Common myeloid progenitor, CD34-positive (primary cell): ENCODE data around the gene PTGIS.

ENCODE experiments used
- CTCF ChIA-PET: fragments of 350-600 bp; sonication (Branson Sonifier 250); formaldehyde crosslinking; loops from one replicate; lab custom pipeline; 2021; ENCODE audit warnings: antibody characterized with exemption; lab: Charles Lee
- POLR2A ChIA-PET: fragments of 350-600 bp; sonication (Branson Sonifier 250); formaldehyde crosslinking; loops from one replicate; lab custom pipeline; 2021; ENCODE audit warnings: antibody characterized with exemption; lab: Charles Lee
- DNase-seq, 3 donors: peaks; one replicate each; pipeline versions ENCODE4 v3.0.0 to v3.0.0-alpha.2; 2013
- H3K27ac ChIP-seq, 2 experiments: 1 replicate in 1 of 2; 2 replicates in 1 of 2; pipeline ENCODE4 v1.7.0; 2013; ENCODE audit warnings: inconsistent platforms in 2 of 2, low read length in 2 of 2, mild to moderate bottlenecking in 2 of 2, low read depth in 1 of 2, moderate library complexity in 1 of 2; ENCODE audit not compliant: severe bottlenecking in 2 of 2, insufficient read depth in 1 of 2, poor library complexity in 1 of 2
- H3K27me3 ChIP-seq, 5 experiments: replicated peaks in 2 of 5; 1 replicate in 3 of 5; 2 replicates in 2 of 5; pipeline versions ENCODE4 v1.6.1 to v1.7.0; 2013; ENCODE audit warnings: low read length in 4 of 5, mild to moderate bottlenecking in 2 of 5, moderate library complexity in 2 of 5, inconsistent platforms in 1 of 5; ENCODE audit not compliant: insufficient read depth in 5 of 5, control insufficient read depth in 4 of 5
- H3K36me3 ChIP-seq, 4 experiments: 1 replicate in 2 of 4; 2 replicates in 2 of 4; pipeline versions ENCODE4 v1.6.1 to v1.7.0; 2013; ENCODE audit warnings: low read length in 3 of 4, control low read depth in 1 of 4, mild to moderate bottlenecking in 1 of 4; ENCODE audit not compliant: control insufficient read depth in 4 of 4, insufficient read depth in 4 of 4
- H3K4me1 ChIP-seq, 4 experiments: 1 replicate in 3 of 4; 2 replicates in 1 of 4; pipeline versions ENCODE4 v1.6.1 to v1.7.1; 2013; ENCODE audit warnings: low read length in 3 of 4, mild to moderate bottlenecking in 3 of 4, control low read depth in 1 of 4, inconsistent platforms in 1 of 4, moderate library complexity in 1 of 4; ENCODE audit not compliant: control insufficient read depth in 4 of 4, insufficient read depth in 4 of 4; ENCODE audit errors: control extremely low read depth in 1 of 4
- H3K4me3 ChIP-seq, 7 experiments: 1 replicate in 4 of 7; 2 replicates in 3 of 7; pipeline versions ENCODE4 v1.5.1 to v1.7.0; 2013; ENCODE audit warnings: mild to moderate bottlenecking in 7 of 7, low read length in 6 of 7, moderate library complexity in 6 of 7, inconsistent platforms in 2 of 7, low read depth in 2 of 7, control low read depth in 1 of 7; ENCODE audit not compliant: insufficient read depth in 4 of 7, control insufficient read depth in 1 of 7; ENCODE audit errors: extremely low read depth in 1 of 7
- H3K9me3 ChIP-seq, 5 experiments: 1 replicate in 4 of 5; 2 replicates in 1 of 5; pipeline versions ENCODE4 v1.6.1 to v1.7.1; 2013; ENCODE audit warnings: low read length in 4 of 5, mild to moderate bottlenecking in 2 of 5, inconsistent platforms in 1 of 5, low read depth in 1 of 5, moderate library complexity in 1 of 5; ENCODE audit not compliant: control insufficient read depth in 4 of 5, insufficient read depth in 2 of 5; ENCODE audit errors: control extremely low read depth in 1 of 5
- WGBS: methylation state at CpG from one replicate; pipeline ENCODE4 v1.1.5; 2013; ENCODE audit not compliant: insufficient coverage; 5-methylcytosine and 5-hydroxymethylcytosine counted together

Gene PTGIS

DNA sequence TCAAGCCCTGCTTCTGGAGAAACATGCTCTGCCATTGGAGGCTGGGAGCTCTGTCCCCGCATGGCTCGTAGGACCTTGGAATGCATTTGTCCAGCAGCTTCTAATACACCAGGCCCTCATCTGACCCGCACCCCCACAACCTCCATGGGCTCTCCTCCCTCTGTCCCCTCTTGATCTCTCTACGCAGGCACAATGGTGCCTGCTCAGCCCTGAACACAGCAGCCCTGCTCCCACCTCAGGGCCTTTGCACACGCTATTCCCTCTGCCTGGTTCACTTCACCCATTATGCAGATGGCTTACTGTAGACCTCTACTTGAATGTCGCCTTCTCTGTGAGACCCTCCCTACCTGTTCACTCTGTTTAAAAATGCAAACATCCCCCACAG is 27.0 kb upstream of the PTGIS start:
- ChIA-PET CTCF (interaction anchor here (1.1 to 1.4 kb wide), 3 partner anchors 13 to 59 kb away, joined by 3 read pairs; no protein-coding TSS in a partner anchor), POLR2A (no interaction called here)
- H3K4me1 ChIP-seq = peaks cover 0 to 19% (median 12%) of the 10 kb centered on the region in 4 experiments

DNA sequence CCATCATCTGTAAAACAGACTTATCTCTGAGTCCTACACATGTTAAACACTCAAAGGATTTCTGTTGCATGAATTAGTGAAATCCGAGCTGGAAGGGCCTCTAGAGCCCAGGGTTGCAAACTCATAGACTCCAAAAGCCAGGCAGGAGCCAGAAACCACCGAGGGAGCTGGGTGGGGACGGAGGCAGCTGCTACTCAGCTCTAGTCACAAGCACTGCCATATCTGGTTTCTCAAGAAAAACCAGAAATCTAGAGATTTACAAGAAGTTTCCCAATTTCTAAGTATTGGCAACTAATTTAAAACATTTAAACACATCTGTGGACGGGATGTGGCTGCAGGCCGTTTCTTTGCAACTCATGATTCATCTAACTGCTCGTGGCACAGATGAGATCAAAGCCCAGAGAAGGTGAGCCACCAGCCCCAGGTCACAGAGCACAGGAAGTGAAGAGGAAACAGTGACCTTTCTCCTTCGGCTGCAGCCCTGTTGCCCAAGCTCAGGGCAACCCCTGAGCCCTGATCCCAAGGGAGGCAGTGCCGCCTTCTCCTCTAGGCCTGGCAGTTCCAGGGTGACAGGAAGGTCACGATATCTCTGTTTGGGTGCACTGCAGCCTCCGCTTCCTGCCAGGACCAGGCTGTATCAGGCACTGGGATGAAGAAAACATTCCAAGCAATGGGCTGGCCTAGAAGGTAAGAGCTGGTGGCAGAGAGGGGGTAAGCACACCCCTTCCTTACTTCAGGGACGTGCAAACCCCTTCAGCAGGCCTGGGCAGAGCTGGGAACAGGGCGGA is 26.4 kb upstream of the PTGIS start:
- Histone ChIP-seq H3K27ac (no peak overlapping the region), H3K4me1 (peaks cover 0 to 19% (median 12%) of the 10 kb centered on the region in 4 experiments), H3K36me3 (no peaks in the 10 kb centered on the region), H3K4me3 (no peak overlapping the region), H3K9me3 (no peaks in the 10 kb centered on the region), H3K27me3 (peaks cover 0 to 4% (median 0%) of the 10 kb centered on the region in 5 experiments)
- CTCF ChIA-PET = interaction anchor here (1.1 to 1.4 kb wide), 3 partner anchors 13 to 16 kb away, joined by 3 to 4 read pairs (median 3); no protein-coding TSS in a partner anchor
- no peak for DNase-seq
- 91% methylated on average over 12 of the region's 12 CpGs for WGBS
- POLR2A ChIA-PET = no interaction called here

More for the DNA sequence above, 27.0 kb upstream of the PTGIS start:
- H3K9me3 ChIP-seq = no peaks in the 10 kb centered on the region
- DNase-seq = no peak
- H3K36me3 ChIP-seq = no peaks in the 10 kb centered on the region
- no peak overlapping the region for H3K27ac ChIP-seq
- H3K27me3 ChIP-seq = peaks cover 0 to 4% (median 0%) of the 10 kb centered on the region in 5 experiments
- H3K4me3 ChIP-seq = no peak overlapping the region
- WGBS = 100% methylated on average over 5 of the region's 6 CpGs

DNA sequence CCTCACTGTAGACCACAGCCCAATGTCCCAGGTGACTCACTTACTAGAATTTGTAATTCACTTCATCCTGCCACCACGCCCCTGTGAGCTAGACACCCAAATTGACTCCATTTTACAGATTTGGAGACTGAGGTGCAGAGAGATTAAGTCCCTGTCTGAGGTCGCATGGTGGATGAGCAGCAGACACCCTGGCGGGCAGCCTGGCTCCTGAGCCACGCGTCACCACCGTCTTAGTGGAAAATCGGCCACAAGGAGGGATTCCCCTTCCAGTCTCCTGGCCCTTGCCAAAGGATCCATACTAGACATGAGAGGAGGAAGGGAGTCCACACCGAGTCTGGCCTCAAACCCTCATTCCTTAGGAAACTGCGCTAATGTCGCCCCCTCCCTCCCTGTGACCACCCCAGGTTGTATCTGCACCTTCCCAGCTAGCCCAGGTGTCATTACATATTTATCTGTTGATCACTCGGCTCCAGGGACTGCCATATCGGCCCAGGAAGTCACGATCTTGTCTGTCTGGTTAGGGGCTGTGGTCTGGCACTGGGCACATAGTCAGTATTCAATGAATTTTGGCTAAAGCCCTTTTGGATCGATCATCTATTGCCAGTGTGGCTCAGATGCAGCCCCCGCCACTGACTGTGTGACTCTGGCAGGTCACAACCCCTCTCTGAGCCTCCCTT is 25.7 kb upstream of the PTGIS start:
- peaks cover 0 to 19% (median 12%) of the 10 kb centered on the region in 4 experiments for H3K4me1 ChIP-seq
- ChIA-PET CTCF (interaction anchor here (1.1 to 1.4 kb wide), 3 partner anchors 14 to 17 kb away, joined by 3 to 4 read pairs (median 3); no protein-coding TSS in a partner anchor), POLR2A (no interaction called here)
- H3K9me3 ChIP-seq = no peaks in the 10 kb centered on the region
- no peak overlapping the region for H3K4me3 ChIP-seq
- DNase-seq = no peak
- peaks cover 0 to 4% (median 0%) of the 10 kb centered on the region in 5 experiments for H3K27me3 ChIP-seq
- H3K27ac ChIP-seq = no peak overlapping the region
- no peaks in the 10 kb centered on the region for H3K36me3 ChIP-seq
- WGBS = 98% methylated on average over 14 of the region's 15 CpGs

DNA sequence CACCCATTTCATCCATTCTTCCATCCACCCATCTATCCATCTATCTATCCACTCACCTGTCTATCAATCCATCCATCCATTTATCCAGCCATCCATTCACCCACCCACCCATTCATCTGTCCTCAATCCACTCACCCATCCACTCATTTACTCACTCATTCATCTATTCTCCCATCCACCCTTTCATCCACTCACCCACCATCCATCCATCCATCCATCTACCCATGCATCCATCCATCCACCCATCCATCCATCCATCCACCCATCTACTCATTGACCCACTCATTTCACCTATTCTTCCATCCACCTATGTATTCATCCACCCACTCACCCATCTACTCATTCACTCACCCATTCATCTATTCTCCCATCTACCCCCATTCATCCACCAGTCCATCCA is 24.2 kb upstream of the PTGIS start:
- CTCF ChIA-PET = interaction anchor here (0.6 kb wide), 1 partner anchor 639 kb away, joined by 6 read pairs; no protein-coding TSS in a partner anchor
- Histone ChIP-seq H3K36me3 (no peaks in the 10 kb centered on the region), H3K27me3 (peaks cover 0 to 4% (median 0%) of the 10 kb centered on the region in 5 experiments), H3K4me3 (no peak overlapping the region), H3K9me3 (no peaks in the 10 kb centered on the region), H3K4me1 (peaks cover 0 to 19% (median 12%) of the 10 kb centered on the region in 4 experiments), H3K27ac (no peak overlapping the region)
- POLR2A ChIA-PET = interaction anchor here (0.6 kb wide), 1 partner anchor 361 kb away, joined by 3 read pairs; no protein-coding TSS in a partner anchor
- no peak for DNase-seq

GRCh38 chr20:49591217-49591865 is 23.4 kb upstream of the PTGIS start:
- no peaks in the 10 kb centered on the region for H3K9me3 ChIP-seq
- DNase-seq = no peak
- peaks cover 0 to 4% (median 0%) of the 10 kb centered on the region in 5 experiments for H3K27me3 ChIP-seq
- H3K27ac ChIP-seq = no peak overlapping the region
- H3K36me3 ChIP-seq = no peaks in the 10 kb centered on the region
- CTCF ChIA-PET = interaction anchor here (0.6 to 1.2 kb wide), 2 partner anchors 17 to 18 kb away, joined by 3 to 7 read pairs; no protein-coding TSS in a partner anchor
- WGBS = 93% methylated on average over 3 of the region's 4 CpGs
- peaks cover 0 to 17% (median 10%) of the 10 kb centered on the region in 4 experiments for H3K4me1 ChIP-seq
- POLR2A ChIA-PET = no interaction called here
- no peak overlapping the region for H3K4me3 ChIP-seq

- DNase-seq = no peak
- Histone ChIP-seq H3K36me3 (no peaks in the 10 kb centered on the region), H3K27ac (no peak overlapping the region), H3K9me3 (no peaks in the 10 kb centered on the region), H3K4me1 (peaks cover 0 to 9% (median under 1%) of the 10 kb centered on the region in 4 experiments), H3K27me3 (peaks cover 0 to 4% (median 0%) of the 10 kb centered on the region in 5 experiments), H3K4me3 (no peak overlapping the region)
- 82% methylated on average over 6 of the region's 8 CpGs for WGBS
- CTCF ChIA-PET = interaction anchor here (0.6 to 1.2 kb wide), 3 partner anchors 18 to 49 kb away, joined by 3 to 7 read pairs (median 4); no protein-coding TSS in a partner anchor
- POLR2A ChIA-PET = no interaction called here
Measured at GRCh38 chr20:49590163-49591017, 22.5 kb upstream of the PTGIS start.
